Body of pancreas (tissue), 4 donors: ENCODE measurements around the gene PLEKHA6. TPM values are rescaled to one million over a fixed set of nuclear protein-coding genes. Genes with fewer than 3 reads are reported as not detected.

ENCODE experiments used
- ATAC-seq: fragments of 150-250 bp; one replicate; pipeline ENCODE4 v1.9.1; 2016
- DNase-seq, 4 donors: peaks; one replicate each; pipeline ENCODE4 v3.0.0-alpha.2; 2019
- H3K27ac ChIP-seq, 4 donors: fragments of 200-600 bp; sonication (generic); 1 replicate in 3 of 4; 2 replicates in 1 of 4; pipeline versions ENCODE4 v1.5.1 to v1.6.1; 2016 to 2019; ENCODE audit warnings: mild to moderate bottlenecking in 1 of 4, mixed read lengths in 1 of 4, moderate library complexity in 1 of 4
- H3K27me3 ChIP-seq, 2 donors: fragments of 200-600 bp; sonication (generic); one replicate each; pipeline ENCODE4 v1.6.0; 2016; ENCODE audit warnings: mild to moderate bottlenecking in 1 of 2
- H3K36me3 ChIP-seq, 2 donors: fragments of 200-600 bp; sonication (generic); replicated peaks in 1 of 2; 2 replicates each; pipeline ENCODE4 v1.5.1; 2016; ENCODE audit warnings: low read depth in 2 of 2; ENCODE audit not compliant: insufficient read depth in 1 of 2
- H3K4me1 ChIP-seq: fragments of 200-600 bp; sonication (generic); one replicate; pipeline ENCODE4 v1.6.0; 2016
- H3K4me3 ChIP-seq, 2 donors: fragments of 200-600 bp; sonication (generic); 1 replicate in 1 of 2; 2 replicates in 1 of 2; pipeline ENCODE4 v1.5.1; 2016 to 2019
- H3K9me3 ChIP-seq, 3 donors: fragments of 200-600 bp; sonication (generic); 1 replicate in 2 of 3; 2 replicates in 1 of 3; pipeline ENCODE4 v1.5.1; 2016
- POLR2A ChIP-seq, 3 donors: fragments of 450-650 bp; IDR thresholded peaks; one replicate each; pipeline ENCODE4 v1.6.1; 2016; ENCODE audit warnings: antibody characterized with exemption in 3 of 3, mild to moderate bottlenecking in 2 of 3
- WGBS, 2 donors: methylation state at CpG; one replicate each; pipeline ENCODE4 v1.1.5; 2017; 5-methylcytosine and 5-hydroxymethylcytosine counted together
- intact Hi-C: fragments of 100-400 bp; cut with DNase I; formaldehyde crosslinking; loops from one replicate; pipeline ENCODE4 v1.15.1; 2023
- total RNA-seq, 2 donors: library from RNA; depleted of rRNA; stranded (reverse); fragments of >200 nt; gene quantifications; one replicate each; pipeline ENCODE4 v1.1.0, GENCODE V29; 2016
- TF ChIP-seq, protein P1 (sequence below), 7 experiments: fragments of 450-650 bp in 4 of 7; fragments of 200-600 bp in 3 of 7; sonication (generic) in 3 of 7; IDR thresholded peaks; one replicate each; pipeline ENCODE4 v1.5.1; 2016 to 2019; ENCODE audit warnings: antibody characterized with exemption in 7 of 7

The PLEKHA6 gene
- total RNA-seq, 2 donors from 2014 or later: 10.9 to 20.4 TPM

DNA sequence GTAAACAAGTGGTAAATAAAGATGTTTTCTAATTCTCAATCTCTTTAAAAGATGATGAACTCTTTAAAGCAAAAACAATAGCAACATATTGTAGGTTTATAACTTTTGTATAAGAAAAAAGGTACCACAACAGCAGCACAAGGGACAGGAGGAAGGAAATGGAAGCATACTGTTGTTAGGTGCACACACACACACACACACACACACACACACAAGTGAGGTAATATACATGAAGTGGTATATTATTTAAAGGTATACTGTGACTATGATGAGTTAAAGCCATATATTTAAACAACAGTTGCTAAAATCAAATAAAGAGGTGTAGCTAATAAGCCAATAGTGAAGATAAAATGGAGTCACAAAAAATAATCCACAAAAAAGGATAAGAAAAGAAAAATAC, 31.9 kb upstream of the PLEKHA6 start:
- peaks cover 15% of the 10 kb centered on the region for H3K4me1 ChIP-seq
- no peak for DNase-seq
- no peak for ATAC-seq
- TF ChIP-seq, protein P1, sequence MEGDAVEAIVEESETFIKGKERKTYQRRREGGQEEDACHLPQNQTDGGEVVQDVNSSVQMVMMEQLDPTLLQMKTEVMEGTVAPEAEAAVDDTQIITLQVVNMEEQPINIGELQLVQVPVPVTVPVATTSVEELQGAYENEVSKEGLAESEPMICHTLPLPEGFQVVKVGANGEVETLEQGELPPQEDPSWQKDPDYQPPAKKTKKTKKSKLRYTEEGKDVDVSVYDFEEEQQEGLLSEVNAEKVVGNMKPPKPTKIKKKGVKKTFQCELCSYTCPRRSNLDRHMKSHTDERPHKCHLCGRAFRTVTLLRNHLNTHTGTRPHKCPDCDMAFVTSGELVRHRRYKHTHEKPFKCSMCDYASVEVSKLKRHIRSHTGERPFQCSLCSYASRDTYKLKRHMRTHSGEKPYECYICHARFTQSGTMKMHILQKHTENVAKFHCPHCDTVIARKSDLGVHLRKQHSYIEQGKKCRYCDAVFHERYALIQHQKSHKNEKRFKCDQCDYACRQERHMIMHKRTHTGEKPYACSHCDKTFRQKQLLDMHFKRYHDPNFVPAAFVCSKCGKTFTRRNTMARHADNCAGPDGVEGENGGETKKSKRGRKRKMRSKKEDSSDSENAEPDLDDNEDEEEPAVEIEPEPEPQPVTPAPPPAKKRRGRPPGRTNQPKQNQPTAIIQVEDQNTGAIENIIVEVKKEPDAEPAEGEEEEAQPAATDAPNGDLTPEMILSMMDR (IDR thresholded peaks at IDR 0.05): no peak
- TF ChIP-seq POLR2A (IDR thresholded peaks at IDR 0.05): no peak
- intact Hi-C loops: no loop called here
- H3K4me3 ChIP-seq: no peak overlapping the region
- H3K9me3 ChIP-seq: no peaks in the 10 kb centered on the region
- H3K36me3 ChIP-seq: no peaks in the 10 kb centered on the region
- peak overlapping the region in 1 of 4 donors; percentile 35 for H3K27ac ChIP-seq
- no peaks in the 10 kb centered on the region for H3K27me3 ChIP-seq

DNA sequence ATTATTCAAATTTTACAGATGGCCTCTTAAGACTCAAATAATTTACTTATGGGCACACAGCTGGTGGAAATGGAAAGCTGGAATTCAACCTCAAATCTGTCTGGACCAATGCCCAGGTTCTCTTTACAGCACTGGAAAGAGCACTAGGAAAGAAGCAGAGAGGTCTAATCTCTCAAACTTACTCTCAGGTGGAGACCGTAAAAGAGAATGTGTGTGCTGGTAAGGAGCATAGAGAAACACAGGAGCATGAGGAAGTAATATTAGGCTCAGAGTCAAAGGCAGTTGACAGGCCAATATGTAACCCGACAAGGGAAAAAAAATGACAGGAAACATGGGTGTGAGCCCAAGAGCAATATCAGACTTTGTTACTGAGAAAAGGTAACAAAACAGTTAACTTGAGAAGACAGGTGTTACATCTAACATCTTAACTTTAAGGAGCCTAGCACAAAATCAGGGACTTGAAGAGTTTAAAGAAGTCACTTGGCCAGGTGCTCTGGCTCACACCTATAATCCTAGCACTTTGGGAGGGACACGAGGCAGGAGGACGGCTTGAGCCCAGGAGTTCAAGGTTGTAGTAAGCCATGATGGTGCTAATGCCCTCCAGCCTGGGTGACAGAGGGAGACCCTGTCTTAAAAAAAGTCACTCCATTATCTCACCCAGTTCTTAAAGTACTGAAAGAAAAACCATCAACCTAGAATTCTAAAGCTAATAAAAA, 31.2 kb upstream of the PLEKHA6 start:
- Histone ChIP-seq H3K27ac (peak overlapping the region in 3 of 4 donors; percentile 26 to 45 (median 35)), H3K9me3 (no peaks in the 10 kb centered on the region), H3K4me1 (peaks cover 15% of the 10 kb centered on the region), H3K27me3 (no peaks in the 10 kb centered on the region), H3K36me3 (no peaks in the 10 kb centered on the region), H3K4me3 (no peak overlapping the region)
- intact Hi-C loops: no loop called here
- WGBS, 2 donors: 8 to 17% methylated on average over 4 of the region's 4 CpGs
- ATAC-seq: peak; percentile 58
- DNase-seq: no peak
- TF ChIP-seq, protein P1 (IDR thresholded peaks at IDR 0.05): no peak
- no peak for TF ChIP-seq POLR2A (IDR thresholded peaks at IDR 0.05)

DNA sequence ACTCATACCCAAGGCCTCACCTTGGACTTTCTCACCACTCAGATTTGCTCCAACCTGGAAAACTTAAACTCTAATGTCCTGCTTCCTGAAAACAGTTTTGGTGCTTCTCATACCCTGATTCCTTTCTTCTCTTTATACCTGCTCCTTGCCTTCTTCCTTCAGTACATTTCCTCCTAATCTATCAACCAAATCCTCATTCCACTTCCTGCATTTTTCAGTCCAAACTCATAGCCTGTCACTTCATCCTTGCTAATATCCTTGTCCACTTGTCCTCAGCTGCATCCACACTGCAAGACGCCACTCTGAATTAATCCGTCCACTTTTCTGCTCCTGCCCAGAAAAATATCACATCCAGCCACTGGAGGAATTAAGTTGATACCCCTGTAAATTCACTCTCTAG, 26.0 kb upstream of the PLEKHA6 start:
- 95 to 100% methylated on average over 2 of the region's 2 CpGs for WGBS, 2 donors
- H3K9me3 ChIP-seq: no peaks in the 10 kb centered on the region
- H3K4me3 ChIP-seq: no peak overlapping the region
- H3K4me1 ChIP-seq: peaks cover 37% of the 10 kb centered on the region
- H3K27ac ChIP-seq: no peak overlapping the region
- DNase-seq (no peak), ATAC-seq (no peak)
- TF ChIP-seq, protein P1 (IDR thresholded peaks at IDR 0.05): no peak
- no peak for TF ChIP-seq POLR2A (IDR thresholded peaks at IDR 0.05)
- intact Hi-C loops: no loop called here
- no peaks in the 10 kb centered on the region for H3K36me3 ChIP-seq
- H3K27me3 ChIP-seq: no peaks in the 10 kb centered on the region

DNA sequence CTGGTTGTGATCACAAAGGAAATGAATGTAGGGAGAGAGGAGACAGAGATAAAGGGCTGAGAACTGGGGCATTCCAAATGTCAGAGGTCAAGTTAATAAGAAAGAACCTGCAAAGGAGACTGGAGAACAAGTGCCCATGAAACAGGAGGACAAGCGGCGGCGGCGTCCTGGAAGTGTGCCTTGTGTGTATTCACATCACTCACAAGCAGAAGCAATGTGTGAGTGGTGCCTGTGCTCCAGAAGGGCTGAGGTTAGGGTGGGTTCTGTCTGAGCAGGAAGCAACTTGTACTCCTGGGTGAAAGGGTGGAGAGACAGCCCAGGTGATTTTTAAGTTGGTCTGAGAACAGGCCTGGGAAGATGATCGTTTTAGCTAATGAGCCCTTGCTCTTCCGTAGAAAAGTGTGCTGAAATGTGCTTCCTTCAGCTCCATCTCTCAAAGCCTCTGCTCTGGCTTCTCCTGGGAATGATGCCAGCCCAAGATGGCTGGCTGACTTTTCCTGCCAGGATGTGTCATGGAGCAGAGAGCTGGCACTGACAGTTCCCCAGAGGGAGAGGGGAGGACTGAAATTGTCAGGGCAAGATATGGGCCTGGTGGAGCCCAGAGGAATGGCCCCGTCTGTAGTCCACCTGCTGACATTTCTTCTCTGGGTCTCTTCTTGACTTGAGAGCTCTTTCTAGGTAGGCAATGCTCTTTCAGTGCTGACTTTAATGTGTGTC, 25.1 kb upstream of the PLEKHA6 start:
- no peak for TF ChIP-seq POLR2A (IDR thresholded peaks at IDR 0.05)
- TF ChIP-seq, protein P1 (IDR thresholded peaks at IDR 0.05): no peak
- H3K4me1 ChIP-seq: peaks cover 36% of the 10 kb centered on the region
- intact Hi-C loops: no loop called here
- peak; percentile 53 to 79 (median 62) for DNase-seq
- no peak overlapping the region for H3K4me3 ChIP-seq
- H3K36me3 ChIP-seq: no peaks in the 10 kb centered on the region
- H3K27ac ChIP-seq: peak overlapping the region in 3 of 4 donors; percentile 1 to 51 (median 31)
- WGBS, 2 donors: 35 to 43% methylated on average over 7 of the region's 7 CpGs
- peak; percentile 62 for ATAC-seq
- no peaks in the 10 kb centered on the region for H3K27me3 ChIP-seq
- H3K9me3 ChIP-seq: no peaks in the 10 kb centered on the region
